ENCODE results near the gene DDR2. TPM values are rescaled to one million over a fixed set of nuclear protein-coding genes. Genes with fewer than 3 reads are reported as not detected.

The DDR2 gene
- total and polyA plus RNA-seq, 2 experiments from 2014 or later = 94.7 to 196 TPM

DNA sequence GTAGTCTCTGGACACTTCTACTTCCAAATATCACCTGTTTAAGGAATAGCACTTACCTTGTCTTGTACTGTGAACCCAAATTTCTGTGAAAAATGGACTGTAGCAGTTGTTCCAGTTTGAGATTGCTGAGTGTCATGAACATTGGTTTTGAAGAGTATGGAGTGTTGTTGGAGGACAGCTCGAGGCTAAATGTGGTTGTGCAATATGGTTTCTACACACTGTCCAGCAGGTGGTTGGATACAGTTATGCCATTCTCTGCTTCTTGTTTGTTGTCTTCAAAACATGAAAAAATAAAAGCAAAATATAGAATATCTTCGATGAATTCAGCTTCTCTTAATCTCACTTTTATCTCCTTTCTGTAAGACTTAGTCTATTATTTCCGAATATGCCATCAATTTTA, 67.1 kb downstream of the DDR2 start:
- Histone ChIP-seq H3K79me2 (ENCODE audit: insufficient read depth) (peaks cover 100% of the 10 kb centered on the region), H4K20me1 (ENCODE audit: insufficient read depth) (peaks cover 41% of the 10 kb centered on the region), H3K4me1 (ENCODE audit: insufficient read depth) (peaks cover 68% of the 10 kb centered on the region), H3K27ac (no peak overlapping the region), H2AFZ (no peak overlapping the region), H3K4me3 (no peak overlapping the region), H3K9ac (no peak overlapping the region), H3K4me2 (ENCODE audit: unreplicated experiment) (no peak overlapping the region), H3F3A (ENCODE audit: insufficient read depth) (peaks cover 68% of the 10 kb centered on the region), H3K27me3 (replicated peaks; ENCODE audit: insufficient read depth) (no peaks in the 10 kb centered on the region), H3K9me2 (ENCODE audit: insufficient read depth) (no peaks in the 10 kb centered on the region), H3K36me3 (ENCODE audit: low read depth) (peaks cover 12% of the 10 kb centered on the region), H3K9me3 (ENCODE audit: low read depth) (no peaks in the 10 kb centered on the region)
- no peak for DNase-seq
- TF ChIP-seq EZH2phosphoT487 (IDR thresholded peaks at IDR 0.05; ENCODE audit: insufficient read depth, low read depth) = no peak
- no peak for TF ChIP-seq EZH2 (IDR thresholded peaks at IDR 0.05; ENCODE audit: insufficient read depth, poor library complexity, severe bottlenecking)
- in situ Hi-C loops (cut with MboI) = no loop called here
- 51 to 54% methylated on average over 3 of the region's 3 CpGs for WGBS, 2 experiments (ENCODE audit: low coverage in 1 of 2, low lambda C conversion rate in 2 of 2, missing lambda C conversion rate in 2 of 2)

GRCh38 chr1:162700131-162700530, 67.9 kb downstream of the DDR2 start:
- Histone ChIP-seq H2AFZ (no peak overlapping the region), H3K9ac (no peak overlapping the region), H3K4me3 (no peak overlapping the region), H3K9me2 (ENCODE audit: insufficient read depth) (no peaks in the 10 kb centered on the region), H3K27me3 (replicated peaks; ENCODE audit: insufficient read depth) (no peaks in the 10 kb centered on the region), H3K9me3 (ENCODE audit: low read depth) (no peaks in the 10 kb centered on the region), H4K20me1 (ENCODE audit: insufficient read depth) (peaks cover 42% of the 10 kb centered on the region), H3K27ac (no peak overlapping the region), H3K36me3 (ENCODE audit: low read depth) (peaks cover 12% of the 10 kb centered on the region), H3F3A (ENCODE audit: insufficient read depth) (peaks cover 61% of the 10 kb centered on the region), H3K4me2 (ENCODE audit: unreplicated experiment) (no peak overlapping the region), H3K4me1 (ENCODE audit: insufficient read depth) (peaks cover 60% of the 10 kb centered on the region), H3K79me2 (ENCODE audit: insufficient read depth) (peaks cover 100% of the 10 kb centered on the region)
- no peak for TF ChIP-seq EZH2 (IDR thresholded peaks at IDR 0.05; ENCODE audit: insufficient read depth, poor library complexity, severe bottlenecking)
- no peak for TF ChIP-seq EZH2phosphoT487 (IDR thresholded peaks at IDR 0.05; ENCODE audit: insufficient read depth, low read depth)
- WGBS, 2 experiments (ENCODE audit: low coverage in 1 of 2, low lambda C conversion rate in 2 of 2, missing lambda C conversion rate in 2 of 2) = 93 to 100% methylated on average over 1 of the region's 1 CpG
- no peak for DNase-seq
- in situ Hi-C loops (cut with MboI) = no loop called here

GRCh38 chr1:162701286-162701685, 69.0 kb downstream of the DDR2 start:
- TF ChIP-seq EZH2 (IDR thresholded peaks at IDR 0.05; ENCODE audit: insufficient read depth, poor library complexity, severe bottlenecking) (no peak), EZH2phosphoT487 (IDR thresholded peaks at IDR 0.05; ENCODE audit: insufficient read depth, low read depth) (no peak)
- Histone ChIP-seq H3K36me3 (ENCODE audit: low read depth) (peaks cover 22% of the 10 kb centered on the region), H4K20me1 (ENCODE audit: insufficient read depth) (peaks cover 42% of the 10 kb centered on the region), H3K27ac (no peak overlapping the region), H3K9me3 (ENCODE audit: low read depth) (no peaks in the 10 kb centered on the region), H3K9me2 (ENCODE audit: insufficient read depth) (no peaks in the 10 kb centered on the region), H3K79me2 (ENCODE audit: insufficient read depth) (peaks cover 100% of the 10 kb centered on the region), H3K4me3 (no peak overlapping the region), H3K27me3 (replicated peaks; ENCODE audit: insufficient read depth) (no peaks in the 10 kb centered on the region), H3K4me2 (ENCODE audit: unreplicated experiment) (no peak overlapping the region), H3K9ac (no peak overlapping the region), H3K4me1 (ENCODE audit: insufficient read depth) (peaks cover 49% of the 10 kb centered on the region), H3F3A (ENCODE audit: insufficient read depth) (peaks cover 51% of the 10 kb centered on the region), H2AFZ (no peak overlapping the region)
- in situ Hi-C loops (cut with MboI) = no loop called here
- WGBS, 2 experiments (ENCODE audit: low coverage in 1 of 2, low lambda C conversion rate in 2 of 2, missing lambda C conversion rate in 2 of 2) = 90 to 96% methylated on average over 1 of the region's 1 CpG
- no peak for DNase-seq

DNA sequence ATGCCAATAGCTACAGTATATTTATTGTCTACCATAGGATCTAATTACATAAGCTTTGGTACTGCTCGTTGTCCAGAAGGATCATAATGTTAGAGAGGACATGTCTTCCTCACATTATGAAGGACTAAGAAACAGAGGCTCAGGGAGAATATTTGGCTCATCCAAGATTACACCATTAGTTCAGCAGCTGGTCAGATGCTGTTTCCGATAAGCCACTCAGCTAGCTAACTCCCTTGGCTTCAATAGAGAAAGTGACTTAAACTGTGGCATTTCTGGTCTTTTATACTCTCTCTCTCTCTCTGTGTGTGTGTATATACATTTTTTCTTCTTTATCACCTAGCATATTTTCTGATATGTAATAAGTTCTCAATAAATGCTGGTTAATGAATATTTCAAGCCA, 70.4 kb downstream of the DDR2 start:
- Histone ChIP-seq H3K9me3 (ENCODE audit: low read depth) (no peaks in the 10 kb centered on the region), H3K27me3 (replicated peaks; ENCODE audit: insufficient read depth) (no peaks in the 10 kb centered on the region), H3K9ac (no peak overlapping the region), H3K27ac (no peak overlapping the region), H3K4me2 (ENCODE audit: unreplicated experiment) (no peak overlapping the region), H3K4me1 (ENCODE audit: insufficient read depth) (peaks cover 36% of the 10 kb centered on the region), H3K79me2 (ENCODE audit: insufficient read depth) (peaks cover 100% of the 10 kb centered on the region), H3F3A (ENCODE audit: insufficient read depth) (peaks cover 40% of the 10 kb centered on the region), H3K36me3 (ENCODE audit: low read depth) (peaks cover 33% of the 10 kb centered on the region), H2AFZ (no peak overlapping the region), H3K4me3 (no peak overlapping the region), H3K9me2 (ENCODE audit: insufficient read depth) (no peaks in the 10 kb centered on the region), H4K20me1 (ENCODE audit: insufficient read depth) (peaks cover 31% of the 10 kb centered on the region)
- WGBS, 2 experiments (ENCODE audit: low coverage in 1 of 2, low lambda C conversion rate in 2 of 2, missing lambda C conversion rate in 2 of 2) = 72 to 73% methylated on average over 2 of the region's 2 CpGs
- no peak for DNase-seq
- in situ Hi-C loops (cut with MboI) = no loop called here
- TF ChIP-seq EZH2phosphoT487 (IDR thresholded peaks at IDR 0.05; ENCODE audit: insufficient read depth, low read depth) (no peak), EZH2 (IDR thresholded peaks at IDR 0.05; ENCODE audit: insufficient read depth, poor library complexity, severe bottlenecking) (no peak)

DNA sequence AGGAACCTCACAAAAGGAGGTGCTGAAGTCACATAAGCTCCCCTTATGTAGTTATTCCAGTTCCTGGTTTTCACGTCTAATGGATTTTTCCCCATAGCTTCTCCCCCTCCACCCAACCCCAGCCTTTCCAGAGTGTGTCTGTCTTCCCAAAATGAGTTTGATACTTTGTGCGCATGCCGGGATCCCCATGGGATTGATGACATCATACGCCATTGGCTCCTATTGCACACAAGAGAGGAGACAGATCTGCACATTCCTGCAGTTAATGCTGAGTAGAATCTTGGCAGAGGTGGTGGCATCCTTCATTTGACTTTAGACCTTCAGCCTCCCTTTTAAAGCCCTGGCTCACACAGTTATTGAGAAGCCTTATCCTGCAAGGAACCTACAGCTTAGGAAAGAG, 71.4 kb downstream of the DDR2 start:
- TF ChIP-seq EZH2 (IDR thresholded peaks at IDR 0.05; ENCODE audit: insufficient read depth, poor library complexity, severe bottlenecking) (no peak), EZH2phosphoT487 (IDR thresholded peaks at IDR 0.05; ENCODE audit: insufficient read depth, low read depth) (no peak)
- Histone ChIP-seq H4K20me1 (ENCODE audit: insufficient read depth) (peaks cover 28% of the 10 kb centered on the region), H3K4me3 (no peak overlapping the region), H3K4me2 (ENCODE audit: unreplicated experiment) (no peak overlapping the region), H3K9me2 (ENCODE audit: insufficient read depth) (no peaks in the 10 kb centered on the region), H3F3A (ENCODE audit: insufficient read depth) (peaks cover 36% of the 10 kb centered on the region), H3K36me3 (ENCODE audit: low read depth) (peaks cover 40% of the 10 kb centered on the region), H3K27me3 (replicated peaks; ENCODE audit: insufficient read depth) (no peaks in the 10 kb centered on the region), H3K27ac (no peak overlapping the region), H3K4me1 (ENCODE audit: insufficient read depth) (peaks cover 26% of the 10 kb centered on the region), H3K9ac (no peak overlapping the region), H3K79me2 (ENCODE audit: insufficient read depth) (peaks cover 100% of the 10 kb centered on the region), H3K9me3 (ENCODE audit: low read depth) (no peaks in the 10 kb centered on the region), H2AFZ (no peak overlapping the region)
- in situ Hi-C loops (cut with MboI) = no loop called here
- 96 to 99% methylated on average over 4 of the region's 4 CpGs for WGBS, 2 experiments (ENCODE audit: low coverage in 1 of 2, low lambda C conversion rate in 2 of 2, missing lambda C conversion rate in 2 of 2)
- no peak for DNase-seq
